GM19468 (cell line): ENCODE measurements around the gene MAST2.
"Not testable (repeated sequence)": the region's sequence is repeated elsewhere in the genome, so short reads cannot be mapped to it uniquely, and the experiment has no call there.

Experiments
- ATAC-seq: cut with Tn5 transposase; IDR thresholded peaks from one replicate; pipeline ENCODE4 v1.9.1; 2021; ENCODE audit warnings: mild to moderate bottlenecking, moderate library complexity, moderate number of reproducible peaks; ENCODE audit not compliant: unreplicated experiment; ENCODE audit errors: extremely low read depth

The MAST2 gene

DNA sequence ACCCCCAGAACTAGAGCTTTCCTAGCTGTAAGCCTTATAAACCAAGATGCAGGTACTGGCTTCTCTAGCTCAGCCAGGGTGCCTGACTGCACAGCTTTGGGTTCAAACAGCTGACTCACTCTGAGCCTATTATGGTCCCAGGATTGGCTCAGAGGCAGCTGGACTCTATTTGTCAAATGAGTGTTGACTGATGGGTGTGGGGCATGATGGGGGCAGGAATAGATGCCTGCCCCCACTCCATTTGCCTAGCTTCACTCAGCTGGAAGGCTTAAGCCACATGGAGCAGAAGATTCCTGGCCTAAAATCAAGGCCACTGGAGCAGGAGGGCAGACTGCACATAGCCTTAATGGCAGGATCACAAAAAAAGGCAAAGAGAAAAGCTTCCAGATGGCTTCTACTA is 238.6 kb downstream of the MAST2 start:
- no peak for ATAC-seq

DNA sequence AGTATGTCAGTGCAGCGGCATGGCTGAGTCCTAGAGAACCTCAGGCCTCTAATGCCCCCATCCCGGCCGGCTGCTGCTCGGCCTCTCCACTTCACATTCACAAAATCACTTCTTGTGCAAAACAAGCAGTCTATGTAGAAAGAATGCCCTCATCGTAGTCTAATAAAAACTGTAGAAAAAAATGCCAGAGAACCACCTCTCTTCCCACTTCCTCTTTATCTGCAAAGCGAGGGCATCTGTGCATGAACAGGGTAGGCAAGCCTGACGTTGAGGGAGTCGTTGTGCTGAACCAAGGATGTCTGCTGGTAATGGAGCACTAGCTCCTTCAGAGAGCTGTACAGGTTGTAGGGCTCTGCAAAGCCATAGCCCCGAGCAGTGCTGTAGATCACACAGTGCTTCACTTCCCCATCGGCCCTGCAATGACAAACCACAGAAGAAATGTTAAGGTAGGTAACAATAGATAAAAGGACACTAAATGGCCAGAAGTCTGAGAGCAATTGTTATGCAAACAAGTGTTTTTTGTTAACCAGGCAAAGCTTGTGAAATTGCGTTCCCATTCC is 240.1 kb downstream of the MAST2 start:
- peak; percentile 81 for ATAC-seq

DNA sequence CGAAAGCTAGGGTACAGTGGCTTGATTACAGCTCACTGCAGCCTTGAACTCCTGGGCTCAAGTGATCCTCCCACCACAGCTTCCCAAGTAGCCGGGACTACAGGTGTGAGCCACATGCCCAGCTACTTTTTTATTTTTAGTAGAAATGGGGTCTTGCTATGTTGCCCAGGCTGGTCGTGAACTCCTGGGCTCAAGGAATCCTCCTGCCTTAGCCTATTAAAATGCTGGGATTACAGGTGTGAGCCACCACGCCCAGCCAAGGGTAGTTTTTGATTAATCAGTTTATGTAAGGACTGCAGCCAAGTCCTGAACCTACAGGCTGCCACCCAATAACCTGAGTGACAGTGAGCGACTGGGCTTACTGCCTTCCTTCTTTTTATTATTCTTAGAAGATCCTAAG is 240.7 kb downstream of the MAST2 start:
- ATAC-seq: no peak

DNA sequence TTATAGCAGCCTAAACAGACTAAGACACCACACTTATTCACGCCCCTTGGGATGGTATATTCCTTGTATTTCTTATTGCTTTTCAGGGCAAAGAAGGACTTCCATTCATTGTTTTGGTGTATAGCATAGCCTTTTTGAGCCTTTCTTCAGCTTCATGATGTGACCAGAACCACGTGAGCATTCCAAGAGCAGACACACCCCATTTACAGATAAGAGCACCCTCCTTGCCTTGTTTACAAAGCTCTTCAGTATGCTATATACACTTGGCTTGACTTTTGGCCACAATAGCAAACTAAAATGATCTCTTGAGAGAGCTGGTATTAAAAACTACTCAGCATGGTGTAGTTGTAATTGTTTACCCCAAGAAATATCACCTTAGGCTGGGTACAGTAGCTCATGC is 250.3 kb downstream of the MAST2 start:
- ATAC-seq: no peak

DNA sequence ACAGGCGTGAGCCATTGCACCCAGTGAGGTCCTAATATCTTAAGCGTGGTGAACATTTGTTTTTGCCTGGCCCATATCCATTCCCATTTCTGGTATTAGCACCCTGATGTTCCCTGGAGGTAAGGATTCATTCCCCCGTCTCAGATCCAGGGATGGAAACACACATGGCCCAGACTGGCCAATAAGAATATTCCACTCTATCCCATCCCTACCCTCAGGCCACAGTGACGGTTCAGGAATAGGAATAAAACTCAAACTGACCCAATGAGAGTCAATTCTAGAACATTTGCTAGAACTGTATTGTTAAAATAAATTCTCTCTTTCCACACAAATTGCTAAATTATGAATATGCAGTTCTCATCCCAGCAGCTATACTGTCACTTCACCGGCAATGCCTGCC is 252.9 kb downstream of the MAST2 start:
- no peak for ATAC-seq

DNA sequence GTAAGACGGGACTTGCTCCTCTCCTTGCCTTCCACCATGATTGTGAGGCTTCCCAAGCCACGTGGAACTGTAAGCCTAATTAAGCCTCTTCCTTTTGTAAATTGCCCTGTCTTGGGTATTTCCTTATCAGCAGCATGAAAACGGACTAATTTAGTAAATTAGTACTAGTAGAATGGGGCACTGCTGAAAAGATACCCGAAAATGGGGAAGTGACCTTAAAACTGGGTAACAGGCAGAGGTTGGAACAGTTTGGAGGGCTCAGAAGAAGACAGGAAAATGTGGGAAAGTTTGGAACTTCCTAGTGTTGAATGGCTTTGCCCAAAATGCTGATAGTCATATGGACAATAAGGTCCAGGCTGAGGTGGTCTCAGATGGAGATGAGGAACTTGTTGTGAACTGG is 253.8 kb downstream of the MAST2 start:
- not testable (repeated sequence) for ATAC-seq

DNA sequence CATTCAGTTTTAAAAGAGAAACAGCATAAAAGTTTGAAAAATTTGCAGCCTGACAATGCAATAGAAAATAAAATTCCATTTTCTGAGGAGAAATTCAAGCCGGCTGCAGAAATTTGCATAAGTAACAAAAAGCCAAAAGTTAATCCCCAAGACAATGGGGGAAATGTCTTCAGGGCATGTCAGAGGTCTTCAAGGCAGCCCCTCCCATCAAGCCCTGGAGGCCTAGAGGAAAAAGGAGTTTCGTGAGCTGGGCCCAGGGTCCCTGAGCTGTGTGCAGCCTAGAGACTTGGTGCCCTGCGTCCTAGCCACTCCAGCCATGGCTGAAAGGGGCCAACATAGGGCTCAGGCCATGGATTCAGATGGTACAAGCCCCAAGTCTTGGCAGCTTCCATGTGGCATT is 254.4 kb downstream of the MAST2 start:
- no peak for ATAC-seq

DNA sequence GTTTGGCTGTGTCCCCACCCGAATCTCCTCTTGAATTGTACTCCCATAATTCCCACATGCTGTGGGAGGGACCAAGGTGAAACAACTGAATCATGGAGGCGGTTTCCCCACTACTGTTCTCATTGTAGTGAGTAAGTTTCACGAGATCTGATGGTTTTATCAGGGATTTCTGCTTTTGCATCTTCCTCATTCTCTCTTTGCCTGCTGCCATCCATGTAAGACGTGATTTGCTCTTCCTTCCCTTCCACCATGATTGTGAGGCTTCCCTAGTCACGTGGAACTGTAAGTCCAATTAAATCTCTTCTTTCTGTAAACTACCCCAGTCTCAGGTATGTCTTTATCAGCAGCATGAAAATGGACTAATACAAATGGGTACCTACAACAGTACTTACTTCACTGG is 255.5 kb downstream of the MAST2 start:
- no peak for ATAC-seq

DNA sequence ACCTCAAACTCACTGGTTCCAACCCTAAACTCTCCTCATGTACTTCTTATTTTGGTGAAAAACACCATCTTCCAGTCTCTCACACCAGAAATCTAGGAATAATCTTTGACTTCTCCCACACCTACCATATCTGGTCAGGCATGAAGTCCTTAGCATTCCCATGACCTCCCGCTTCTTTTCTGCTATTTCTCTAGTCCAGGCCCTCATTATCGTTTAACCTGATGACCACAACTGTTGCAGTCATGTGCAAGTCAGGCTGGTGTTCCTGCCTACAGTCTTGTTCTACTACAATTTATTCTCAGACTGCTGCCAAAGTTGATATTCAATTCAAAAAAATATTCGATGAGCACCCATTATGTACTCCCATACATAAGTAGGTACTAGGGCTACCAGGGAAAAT is 257.7 kb downstream of the MAST2 start:
- ATAC-seq: no peak

DNA sequence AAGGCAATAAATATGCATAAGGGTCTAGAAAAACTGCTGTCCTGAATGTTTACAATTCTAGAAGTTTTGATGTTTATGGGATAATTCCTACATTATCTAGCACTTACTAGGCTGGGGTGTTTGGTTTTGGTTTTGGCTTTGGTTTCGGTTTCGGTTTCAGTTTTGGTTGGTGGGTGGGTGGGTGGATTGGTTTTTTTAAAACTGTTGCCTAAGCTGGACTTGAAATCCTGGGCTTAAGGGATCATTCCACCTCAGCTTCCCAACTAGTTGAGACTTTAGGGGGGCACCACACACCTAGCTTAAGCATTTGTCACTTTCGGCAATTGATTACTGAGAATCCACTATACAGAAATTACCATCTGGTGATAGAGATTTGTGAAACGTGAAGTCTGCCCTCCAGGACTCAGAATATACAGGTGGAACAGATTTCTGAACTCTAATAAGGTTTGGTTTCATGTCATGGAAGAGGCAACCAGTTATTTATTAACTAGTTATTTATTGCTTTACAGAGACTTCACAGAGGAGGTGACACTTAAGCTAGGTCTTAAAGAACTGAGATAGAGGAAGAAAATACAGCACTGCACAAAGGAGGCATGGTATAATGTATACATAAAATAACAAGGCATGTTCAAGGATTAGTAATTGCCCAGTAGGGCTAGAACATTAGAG is 259.4 kb downstream of the MAST2 start:
- ATAC-seq: peak; percentile 54

DNA sequence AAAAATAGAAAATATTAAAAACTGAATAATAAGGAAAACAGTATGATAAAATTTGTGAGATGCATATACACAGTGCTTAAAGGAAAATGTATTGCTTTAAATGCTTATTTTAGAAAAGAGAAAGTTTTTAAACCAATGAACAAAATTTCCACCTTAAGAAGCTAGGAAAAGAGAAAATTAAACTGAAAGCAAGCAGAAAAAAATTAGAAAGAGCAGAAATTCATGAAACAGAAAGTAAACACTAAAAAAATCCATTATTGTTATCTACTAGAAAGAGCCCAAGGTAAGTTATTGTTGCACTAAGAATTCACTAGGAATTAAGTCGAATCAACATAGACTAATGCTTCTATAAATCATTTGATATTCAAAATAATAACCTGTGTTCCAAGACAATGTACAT is 261.3 kb downstream of the MAST2 start:
- no peak for ATAC-seq

DNA sequence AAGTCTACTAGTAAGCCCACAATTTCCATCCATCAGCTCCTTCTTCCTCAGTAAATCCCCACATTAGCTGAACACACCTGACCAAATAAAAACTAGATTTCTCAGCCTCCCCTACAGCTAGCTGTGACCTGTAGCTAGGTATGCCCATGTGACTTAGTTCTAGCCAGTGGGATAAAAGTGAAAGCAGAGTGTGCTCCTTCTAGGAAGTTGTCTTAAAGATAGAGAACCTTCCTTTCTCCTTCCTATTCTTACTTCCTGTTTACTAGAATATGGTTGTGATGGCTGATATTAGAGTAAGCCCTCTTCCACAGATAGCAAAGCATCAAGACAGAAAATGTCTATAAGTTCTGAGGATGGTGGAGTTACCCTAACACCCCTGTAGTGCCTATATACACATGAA is 262.0 kb downstream of the MAST2 start:
- ATAC-seq: no peak

DNA sequence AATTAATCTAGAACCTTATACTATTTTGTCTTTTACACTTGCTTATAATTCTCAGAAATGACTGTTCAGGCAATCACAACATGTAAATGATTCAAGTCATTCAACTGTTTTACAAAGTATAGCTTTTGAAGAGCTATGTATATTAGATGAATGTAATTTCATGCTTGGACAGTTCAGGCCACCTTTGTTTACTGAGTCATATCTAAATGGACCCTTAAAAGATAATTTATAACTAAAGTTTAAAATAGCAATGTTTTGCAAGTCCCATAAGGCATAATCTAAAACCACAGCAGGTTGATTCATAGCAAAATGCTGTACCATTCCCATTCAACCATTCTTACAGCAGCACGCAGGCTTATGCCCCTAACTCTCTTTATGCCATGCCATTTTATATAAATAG is 264.2 kb downstream of the MAST2 start:
- no peak for ATAC-seq

DNA sequence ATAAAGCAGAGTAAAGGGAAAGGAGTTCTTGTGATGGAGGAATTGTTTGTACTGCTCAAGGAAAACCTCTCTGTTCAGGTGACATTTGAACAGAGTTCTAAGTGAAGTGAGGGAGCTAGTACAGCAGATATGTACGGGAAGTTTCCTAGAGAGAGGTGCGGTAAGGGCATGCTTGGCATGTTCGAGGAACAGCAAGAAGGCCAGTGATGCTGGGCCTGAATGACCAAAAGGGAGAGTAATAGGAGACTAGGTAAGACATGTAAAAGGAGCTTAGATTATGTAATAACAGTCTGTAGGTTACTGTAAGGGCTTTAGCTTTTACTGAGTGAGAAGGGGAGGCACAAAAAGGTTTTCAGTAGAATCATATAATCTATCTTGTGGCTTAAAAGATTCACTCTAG is 265.1 kb downstream of the MAST2 start:
- ATAC-seq: no peak

DNA sequence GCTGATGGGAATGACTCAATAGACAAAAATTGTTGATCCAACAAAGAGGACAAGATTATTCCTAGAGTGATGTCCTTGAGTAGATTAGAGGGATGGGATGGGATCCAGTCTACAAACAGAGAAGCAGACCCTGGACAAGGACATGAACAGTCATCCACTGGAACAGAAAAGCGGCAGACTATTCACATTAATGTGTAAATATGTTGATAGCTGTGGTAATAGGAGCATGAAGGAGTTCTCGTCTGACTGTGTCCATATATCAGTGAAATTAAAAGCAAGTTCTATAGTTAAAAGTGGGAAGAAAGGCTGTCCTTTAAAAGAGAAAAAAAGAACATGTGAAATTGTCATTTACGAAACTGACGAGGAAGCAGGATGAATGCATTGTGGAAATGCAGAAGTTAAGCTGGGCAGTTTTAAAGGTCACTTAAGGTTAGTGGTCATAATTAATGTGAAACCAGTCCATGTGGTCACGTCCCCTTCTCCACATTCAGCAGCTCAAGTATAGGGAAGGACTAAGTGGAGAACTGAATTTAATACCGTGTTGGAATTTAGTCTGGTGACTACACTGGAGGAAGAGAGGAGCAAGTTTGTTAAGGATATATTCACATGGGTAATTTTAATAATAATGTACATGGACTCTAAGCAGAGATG is 266.9 kb downstream of the MAST2 start:
- no peak for ATAC-seq

DNA sequence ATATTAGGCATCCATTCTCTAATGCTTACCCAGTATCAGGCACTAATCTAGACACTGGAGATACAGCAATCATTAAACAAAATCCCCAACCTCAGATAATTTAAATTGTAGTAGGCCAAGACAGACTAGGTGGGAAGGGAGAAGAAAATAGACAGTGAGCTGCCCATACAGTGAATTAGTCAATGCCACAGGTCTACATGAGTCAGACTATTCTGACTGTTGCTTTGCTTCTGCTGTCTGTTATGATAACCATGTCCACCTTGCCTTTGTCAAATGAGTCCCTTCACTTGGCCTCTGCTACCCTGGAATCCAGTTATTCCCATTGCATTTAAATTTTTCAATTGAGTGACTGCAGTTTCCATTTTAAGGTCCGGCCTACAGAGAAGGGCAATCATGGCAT is 269.6 kb downstream of the MAST2 start:
- no peak for ATAC-seq

DNA sequence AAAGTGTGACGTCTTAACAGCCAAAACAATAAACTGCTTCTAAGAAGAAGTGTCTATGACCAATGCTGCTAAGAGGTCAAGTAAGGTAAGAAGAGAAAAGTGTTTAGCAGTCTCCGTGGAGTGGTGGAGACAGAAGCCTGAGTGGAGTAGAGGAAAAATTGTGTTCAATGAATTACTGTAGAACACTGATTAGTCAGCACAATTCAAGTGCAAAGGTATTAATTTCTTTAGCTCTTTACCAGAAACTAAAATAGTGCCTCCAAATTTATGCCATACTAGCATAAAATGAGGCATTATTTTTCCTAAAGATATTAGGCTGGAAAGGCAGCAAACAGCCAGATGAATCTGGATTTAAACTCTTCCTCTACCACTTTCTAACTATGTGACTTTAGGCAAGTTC is 272.9 kb downstream of the MAST2 start:
- ATAC-seq: no peak

DNA sequence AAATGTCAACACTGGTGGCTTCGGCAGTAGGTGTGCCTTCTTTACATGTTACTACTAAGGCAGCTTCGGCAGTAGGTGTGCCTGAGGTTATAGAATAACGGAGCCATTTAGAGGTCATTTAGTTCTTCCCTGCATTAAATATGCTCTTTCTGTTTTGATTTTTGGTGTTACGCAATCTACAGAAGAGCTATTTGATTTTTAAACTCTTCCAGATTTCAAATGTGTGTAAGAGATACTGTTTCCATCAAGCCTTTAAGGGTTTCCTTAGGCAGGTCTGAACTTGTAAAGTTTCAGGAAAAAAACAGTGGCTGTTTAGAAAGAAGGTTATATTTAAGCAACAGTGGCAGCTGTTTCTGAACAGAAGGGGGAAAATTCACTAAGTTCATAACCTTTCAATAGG is 274.2 kb downstream of the MAST2 start:
- no peak for ATAC-seq

DNA sequence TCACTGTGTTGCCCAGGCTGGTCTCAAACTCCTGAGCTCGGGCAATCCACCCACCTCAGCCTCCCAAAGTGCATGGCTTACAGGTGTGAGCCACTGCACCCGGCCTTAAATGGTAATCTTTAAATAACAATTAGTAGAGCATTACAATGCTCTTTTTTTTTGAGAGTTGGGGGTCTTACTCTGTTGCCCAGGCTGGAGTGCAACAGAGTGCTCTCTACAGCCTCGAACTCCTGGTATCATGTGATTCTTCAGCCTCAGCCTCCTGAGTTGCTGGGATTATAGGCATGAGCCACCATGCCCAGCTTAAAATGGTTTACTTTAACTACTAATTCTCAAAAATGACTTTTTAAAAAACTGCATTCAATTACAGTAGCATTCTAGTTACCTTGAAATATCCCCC is 276.8 kb downstream of the MAST2 start:
- ATAC-seq: no peak

DNA sequence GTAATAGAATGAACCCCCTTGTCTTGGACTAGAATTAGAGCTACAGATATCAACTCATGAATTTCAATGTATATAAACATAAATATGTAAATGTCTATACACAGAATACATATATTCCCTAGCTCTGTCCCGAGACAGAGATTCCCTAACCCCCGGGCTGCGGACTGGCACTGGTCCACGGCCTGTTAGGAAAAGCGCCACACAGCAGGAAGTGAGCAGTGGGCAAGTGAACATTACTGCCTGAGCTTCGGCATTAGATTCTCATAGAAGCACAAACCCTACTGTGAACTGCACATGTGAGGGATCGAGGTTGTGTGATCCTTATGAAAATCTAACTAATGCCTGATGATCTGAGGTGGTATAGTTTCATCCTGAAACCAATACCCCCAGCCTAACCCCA is 277.8 kb downstream of the MAST2 start:
- no peak for ATAC-seq

DNA sequence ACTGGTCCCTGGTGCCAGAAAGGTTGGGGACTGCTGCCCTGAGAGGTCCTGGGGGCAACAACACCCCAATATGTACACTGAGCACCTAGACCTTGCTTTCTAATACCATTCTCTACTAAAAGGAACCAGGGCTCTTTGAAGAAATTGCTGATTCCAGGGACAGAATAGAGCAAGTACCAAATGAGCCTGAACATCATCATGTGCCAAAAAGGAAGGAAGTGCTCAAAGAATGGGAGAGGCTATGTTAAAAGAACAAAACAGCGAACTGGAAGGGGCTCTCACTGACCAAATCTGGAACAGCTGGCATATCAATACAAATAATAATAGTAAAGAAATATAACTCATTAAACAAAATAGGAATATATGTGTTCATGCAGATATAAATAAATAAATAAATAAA is 278.2 kb downstream of the MAST2 start:
- no peak for ATAC-seq

DNA sequence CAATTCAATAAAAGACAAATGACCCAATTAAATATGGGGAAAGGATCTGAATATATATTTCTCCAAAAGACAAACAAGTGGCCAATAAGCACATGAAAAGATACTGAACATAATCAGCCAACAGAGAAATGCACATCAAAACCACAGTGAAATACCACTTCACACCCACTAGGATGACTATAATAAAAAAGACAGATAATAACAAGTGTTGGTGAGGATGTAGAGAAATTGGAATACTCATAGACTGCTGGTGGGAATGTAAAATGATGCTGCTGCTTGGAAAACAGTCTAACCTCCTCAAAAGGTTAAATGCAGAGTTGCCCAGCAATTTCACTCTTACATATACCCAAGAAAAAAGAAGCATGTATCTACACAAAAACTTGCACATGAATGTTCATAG is 280.2 kb downstream of the MAST2 start:
- no peak for ATAC-seq
